GM19324 (cell line): ENCODE measurements around the gene PVALEF.

Experiments
- ATAC-seq: cut with Tn5 transposase; IDR thresholded peaks from one replicate; pipeline ENCODE4 v1.9.1; 2021; ENCODE audit warnings: mild to moderate bottlenecking, moderate library complexity; ENCODE audit not compliant: unreplicated experiment, low FRiP score

The PVALEF gene

GRCh38 chr17:81165246-81166032, at the start of gene PVALEF:
PVALEF (plus strand) TSS chr17:81165507; CDS start chr17:81181227, 15,720 bp downstream.
- ATAC-seq: no peak

DNA sequence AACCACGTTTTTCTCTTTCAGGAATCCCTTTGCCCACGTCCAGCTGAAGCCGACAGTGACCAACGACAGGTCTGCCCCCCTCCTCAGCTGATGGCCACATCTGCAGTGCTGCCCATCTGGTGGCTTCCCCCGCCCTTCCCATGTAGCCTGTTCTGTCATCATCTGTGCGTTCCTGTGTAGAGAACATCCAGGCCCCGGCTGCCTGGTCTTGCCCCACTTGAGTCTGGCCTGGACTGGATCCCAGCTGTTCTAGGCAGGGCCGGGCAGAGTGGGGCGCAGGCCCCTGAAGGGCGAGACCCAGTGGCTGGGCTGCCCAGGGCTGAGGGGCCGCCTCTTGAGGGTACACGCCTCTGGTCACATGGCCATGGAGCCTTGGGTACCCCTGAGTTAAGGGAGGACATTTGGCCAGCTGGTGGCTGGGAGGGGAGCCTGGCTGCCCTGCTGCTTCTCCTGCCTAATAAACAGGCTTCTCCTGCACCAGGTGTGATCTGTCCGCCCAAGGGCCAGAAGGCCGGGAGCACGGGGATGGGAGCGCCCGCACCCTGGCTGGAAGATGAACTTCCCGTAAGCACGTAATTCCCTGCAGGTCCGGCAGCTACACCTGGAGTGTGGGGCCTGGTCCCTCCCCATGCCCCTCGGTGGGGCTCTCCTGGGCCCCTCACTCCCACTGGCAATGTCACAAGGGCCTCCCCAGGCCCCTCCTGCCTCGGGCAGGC, 49.4 kb upstream of the PVALEF start:
- ATAC-seq: no peak

GRCh38 chr17:81116704-81117103, 48.6 kb upstream of the PVALEF start:
- no peak for ATAC-seq

DNA sequence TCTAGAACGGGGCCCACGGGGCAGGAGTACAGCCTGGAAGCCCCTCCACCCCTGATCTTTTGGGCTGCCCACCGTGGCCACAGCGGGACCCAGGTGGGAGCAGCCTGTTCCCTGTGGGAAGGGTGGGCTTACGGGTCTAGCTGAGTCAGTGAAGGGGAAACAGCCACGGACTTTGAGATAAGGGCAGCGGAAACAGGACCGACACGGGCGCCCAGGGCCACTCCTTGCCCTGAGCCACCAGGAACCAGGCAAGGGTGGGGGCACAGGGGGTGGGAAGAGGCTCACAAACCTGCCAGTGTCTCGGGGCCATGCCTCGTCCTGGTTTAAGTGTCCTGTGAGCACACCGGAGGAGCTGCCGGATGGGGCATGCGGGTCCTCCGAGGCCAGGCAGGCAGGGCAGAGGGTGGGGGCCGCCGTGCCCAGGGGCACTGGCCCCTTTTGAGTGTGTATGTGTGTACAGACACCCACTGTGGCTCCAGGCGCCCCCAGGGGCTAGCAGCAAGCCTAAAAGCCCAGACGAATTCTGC, 47.6 kb upstream of the PVALEF start:
- no peak for ATAC-seq

DNA sequence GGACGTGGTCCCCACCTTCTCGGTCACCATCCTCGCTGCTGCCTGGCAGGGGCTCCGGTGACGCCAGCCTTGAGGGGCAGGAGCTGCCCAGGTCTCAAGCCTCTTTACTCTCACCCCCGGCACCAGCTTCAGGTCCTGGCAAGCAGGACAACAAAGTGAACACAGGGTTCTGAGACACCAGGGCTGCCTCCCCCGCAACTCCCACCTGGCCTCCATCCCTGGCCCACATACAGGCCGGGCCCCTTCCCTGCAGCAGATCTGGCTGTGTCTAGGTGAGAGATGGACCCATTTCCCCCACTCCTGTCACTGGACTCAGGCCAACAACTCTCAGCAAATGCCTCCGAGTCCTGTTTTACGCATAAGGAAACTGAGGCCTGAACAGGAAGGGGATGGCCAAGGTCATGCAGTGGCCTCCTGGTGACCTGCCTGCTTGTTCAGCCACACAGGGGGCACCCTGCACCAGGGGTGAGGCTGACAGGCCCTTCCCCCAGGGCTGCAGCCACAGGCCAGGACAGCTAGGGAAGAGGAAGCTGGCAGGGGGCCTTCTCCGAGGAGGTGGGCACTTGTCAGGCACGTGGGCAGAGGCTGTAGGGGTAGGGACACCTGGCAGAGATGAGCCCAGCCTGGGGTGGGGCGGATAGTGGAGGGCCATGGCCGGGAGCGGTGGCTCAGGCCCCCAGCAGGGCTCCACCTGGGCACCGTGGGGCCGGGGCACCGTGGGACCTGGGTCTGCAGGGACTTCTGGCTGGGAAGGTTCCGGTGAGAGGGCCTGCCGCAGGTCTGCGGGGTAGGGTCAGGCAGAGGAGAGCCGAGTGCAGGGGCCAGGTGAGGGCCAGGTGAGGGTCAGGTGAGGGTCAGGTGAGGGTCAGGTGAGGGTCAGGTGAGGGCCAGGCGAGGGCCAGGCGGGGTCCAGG, 46.7 kb upstream of the PVALEF start:
- no peak for ATAC-seq

- no peak for ATAC-seq
These were observed 45.8 kb upstream of the PVALEF start for GRCh38 chr17:81119223-81120148.

- no peak for ATAC-seq
These were observed 45.2 kb upstream of the PVALEF start for GRCh38 chr17:81120149-81120484.

- no peak for ATAC-seq
These were observed 44.3 kb upstream of the PVALEF start for GRCh38 chr17:81120695-81121621.

- no peak for ATAC-seq
These were observed 43.2 kb upstream of the PVALEF start for GRCh38 chr17:81121841-81122733.

DNA sequence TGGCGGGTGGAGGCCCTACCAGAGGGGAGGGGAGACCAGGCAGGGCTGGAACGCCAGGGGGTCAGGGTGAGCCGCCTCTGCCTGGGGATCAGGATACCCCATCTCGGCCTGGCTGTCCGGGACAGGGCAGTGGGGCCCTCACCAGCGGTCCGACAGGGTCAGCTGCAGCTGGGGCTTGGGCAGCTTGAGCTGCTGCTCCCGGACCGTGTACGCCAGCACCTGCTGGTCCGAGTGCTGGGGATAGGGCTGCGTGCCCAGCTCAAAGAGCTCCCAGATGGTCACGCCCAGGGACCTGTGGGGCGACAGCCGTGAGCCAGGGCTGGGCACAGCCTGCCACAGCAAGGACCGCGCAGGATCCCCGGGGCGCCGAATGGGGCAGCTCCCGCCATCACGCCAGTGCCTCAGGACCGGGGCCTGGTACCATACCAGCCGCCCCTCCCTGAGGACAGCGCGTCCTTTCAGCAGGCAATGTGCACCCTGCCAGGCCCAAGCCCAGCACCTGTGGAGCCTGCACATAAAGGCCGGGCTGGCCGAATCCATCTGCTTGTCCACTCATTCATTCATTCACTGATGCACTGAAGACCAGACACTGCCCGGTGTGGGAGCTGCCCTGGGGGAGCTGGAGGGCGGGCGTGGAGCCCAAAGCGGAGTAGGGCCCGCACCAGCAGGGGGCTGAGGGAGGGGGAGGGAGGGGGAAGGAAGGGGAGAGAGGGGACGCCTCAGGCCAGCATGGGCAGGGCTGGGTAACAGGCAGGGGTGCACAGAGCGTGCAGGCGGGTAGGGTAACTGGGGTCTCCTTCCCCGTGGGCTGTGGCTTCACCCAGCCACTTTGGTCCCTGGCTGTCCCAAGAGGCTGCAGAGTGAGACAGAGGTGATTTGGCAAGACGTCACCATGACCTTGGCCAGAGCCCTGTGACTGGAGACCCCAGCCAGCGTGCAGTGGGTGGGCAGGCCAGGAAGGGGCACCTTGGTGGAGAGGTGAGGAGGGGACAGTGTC, 42.0 kb upstream of the PVALEF start:
- no peak for ATAC-seq

DNA sequence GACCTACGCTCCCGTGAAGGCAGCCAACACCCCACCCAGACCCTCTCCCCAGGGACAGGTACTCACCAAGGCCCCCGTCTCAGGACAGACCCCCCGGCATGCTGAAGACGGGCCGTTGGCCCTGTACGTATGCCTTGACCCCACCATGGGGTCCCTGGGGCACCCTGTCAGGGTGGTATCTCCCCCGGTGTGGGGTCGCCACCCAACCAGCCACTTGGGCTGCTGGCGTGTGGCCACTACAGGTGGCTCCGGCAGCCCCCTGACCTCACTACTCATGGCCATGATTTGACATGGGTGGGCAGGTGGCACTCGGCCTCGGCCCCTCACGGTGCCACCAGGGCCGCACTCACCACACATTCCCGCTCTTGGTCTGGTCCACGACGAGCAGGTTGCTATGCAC, 40.9 kb upstream of the PVALEF start:
- no peak for ATAC-seq

- ATAC-seq: no peak
These were observed 39.7 kb upstream of the PVALEF start for GRCh38 chr17:81125573-81126081.

GRCh38 chr17:81126281-81127132, 38.8 kb upstream of the PVALEF start:
- no peak for ATAC-seq

DNA sequence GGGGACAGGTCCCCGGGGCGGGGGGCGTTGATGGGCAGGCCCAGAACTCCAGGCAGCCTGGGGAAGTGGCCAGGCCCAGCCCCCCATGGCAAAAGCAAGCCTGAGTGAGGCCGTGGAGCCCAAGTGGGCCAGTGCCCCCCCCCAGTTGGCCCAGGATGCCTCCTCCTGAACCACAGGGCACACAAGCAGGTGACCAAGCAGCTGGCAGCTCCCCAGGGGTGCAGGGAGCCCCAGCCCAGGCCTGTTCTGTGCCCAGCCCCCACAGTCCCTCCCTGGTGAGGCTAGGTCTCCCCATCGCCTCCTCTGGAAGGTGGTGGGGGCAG, 38.2 kb upstream of the PVALEF start:
- no peak for ATAC-seq

- ATAC-seq: no peak
These were observed 37.7 kb upstream of the PVALEF start for GRCh38 chr17:81127526-81128177.
